ENCODE measurements around the gene DUSP7. TPM values are rescaled to one million over a fixed set of nuclear protein-coding genes. Genes with fewer than 3 reads are reported as not detected.

Gene DUSP7
- total and polyA plus RNA-seq, 9 of the 15 experiments (the other 6 are each of a cell fraction or from before 2014, with no cell fraction given) = 0.45 to 15.8 (median 8.2) TPM

GRCh38 chr3:52007291-52007690 lies 49.1 kb downstream of the DUSP7 start (continued):
- TF ChIP-seq CUX1 (CRISPR knock-in tag; IDR thresholded peaks at IDR 0.05) (no peak), ZNF449 (CRISPR knock-in tag; IDR thresholded peaks at IDR 0.05) (no peak)

GRCh38 chr3:52006820-52007133 lies 49.6 kb downstream of the DUSP7 start:
- DNase-seq (ENCODE audit: extremely low read depth in 1 of 4, low spot score in 3 of 4) = no peak
- ChIA-PET CTCF (ENCODE audit: low intra/inter-chr PET ratio) (no interaction called here), POLR2A (interaction anchor here (1.7 kb wide), 1 partner anchor 11 kb away, joined by 5 read pairs; the partner anchor contains the start of gene RPL29)
- Histone ChIP-seq H4K20me1 (replicated peaks; ENCODE audit: control insufficient read depth, insufficient read depth, low read length) (no peaks in the 10 kb centered on the region), H3K27ac (ENCODE audit: extremely low read depth, low read depth, low read length) (no peak overlapping the region), H3K4me2 (ENCODE audit: insufficient read depth, low read length) (no peak overlapping the region), H3K4me3 (no peak overlapping the region), H3K79me2 (ENCODE audit: control insufficient read depth, insufficient read depth, low read length) (no peaks in the 10 kb centered on the region), H3K4me1 (replicated peaks in 1 of 2; ENCODE audit: control insufficient read depth in 2 of 2, insufficient read depth in 2 of 2, low read length in 2 of 2) (peaks cover 17 to 29% of the 10 kb centered on the region in 2 experiments; a peak in 4 of 5 replicates), H3K36me3 (ENCODE audit: control insufficient read depth, insufficient read depth, low read length) (no peaks in the 10 kb centered on the region), H3K9me1 (ENCODE audit: control insufficient read depth, insufficient read depth, low read length) (no peaks in the 10 kb centered on the region), H3K9me3 (replicated peaks; ENCODE audit: control insufficient read depth, insufficient read depth, low read depth, low read length) (no peaks in the 10 kb centered on the region), H3K27me3 (ENCODE audit: control insufficient read depth in 2 of 2, insufficient read depth in 2 of 2, low read length in 2 of 2) (no peaks in the 10 kb centered on the region), H2AFZ (ENCODE audit: low read depth, low read length) (no peak overlapping the region), H3K9ac (ENCODE audit: insufficient read depth in 1 of 2, low read depth in 2 of 2, low read length in 2 of 2) (no peak overlapping the region)
- WGBS (ENCODE audit: insufficient coverage, low coverage, missing lambda C conversion rate) = 29% methylated on average over 5 of the region's 6 CpGs
- ATAC-seq = no peak
- intact Hi-C loops (cut with micrococcal nuclease) (loop anchor here (1.0 kb wide), 1 partner anchor 122 kb away; no protein-coding TSS in a partner anchor), in situ Hi-C loops (cut with MboI) (loop anchor here (25.0 kb wide), 1 partner anchor 381 kb away; no protein-coding TSS in a partner anchor)
- FAIRE-seq = no peak
- no TSS peak for BruUV-seq (replicated peaks)
- TF ChIP-seq ZNF583 (CRISPR knock-in tag; IDR thresholded peaks at IDR 0.05) (no peak), RREB1 (CRISPR knock-in tag; IDR thresholded peaks at IDR 0.05) (no peak), ZNF655 (CRISPR knock-in tag; IDR thresholded peaks at IDR 0.05) (no peak)
